G401.6 (cell line): ENCODE results near the gene N4BP3.

Experiments
- FAIRE-seq: peaks from 2 replicates; lab custom pipeline; 2012; peaks lifted over from hg19 to GRCh38; lab: Jason Lieb, UNC

Gene N4BP3

GRCh38 chr5:178104492-178104891 lies 8.8 kb upstream of the N4BP3 start:
- no peak for FAIRE-seq

- no peak for FAIRE-seq
Observed at GRCh38 chr5:178106086-178106485, 7.2 kb upstream of the N4BP3 start.

GRCh38 chr5:178106556-178107239 lies 6.6 kb upstream of the N4BP3 start:
- no peak for FAIRE-seq

GRCh38 chr5:178107756-178108310 lies 5.5 kb upstream of the N4BP3 start:
- no peak for FAIRE-seq

GRCh38 chr5:178108446-178108845 lies 4.9 kb upstream of the N4BP3 start:
- FAIRE-seq, result no peak

- FAIRE-seq, result no peak
Observed at GRCh38 chr5:178108966-178109365, 4.4 kb upstream of the N4BP3 start.

GRCh38 chr5:178110511-178110910 lies 2.8 kb upstream of the N4BP3 start:
- FAIRE-seq, result no peak

- FAIRE-seq, result no peak
Observed at GRCh38 chr5:178111925-178112324, 1.4 kb upstream of the N4BP3 start.

- FAIRE-seq, result no peak
Observed at GRCh38 chr5:178112545-178112944, 787 bp upstream of the N4BP3 start.

- no peak for FAIRE-seq
Observed at GRCh38 chr5:178113841-178114324, 551 bp downstream of the N4BP3 start.

- FAIRE-seq, result no peak
Observed at GRCh38 chr5:178114325-178115135, 1.2 kb downstream of the N4BP3 start.

- FAIRE-seq, result no peak
Observed at GRCh38 chr5:178115136-178115813, 1.9 kb downstream of the N4BP3 start.

GRCh38 chr5:178115814-178116142 lies 2.4 kb downstream of the N4BP3 start:
- FAIRE-seq, result no peak

GRCh38 chr5:178116143-178116885 lies 3.0 kb downstream of the N4BP3 start:
- no peak for FAIRE-seq

GRCh38 chr5:178117923-178118701 lies 4.8 kb downstream of the N4BP3 start:
- FAIRE-seq, result no peak

GRCh38 chr5:178119915-178120606 lies 6.7 kb downstream of the N4BP3 start:
- no peak for FAIRE-seq

- no peak for FAIRE-seq
Observed at GRCh38 chr5:178120607-178121357, 7.5 kb downstream of the N4BP3 start.

- no peak for FAIRE-seq
Observed at GRCh38 chr5:178121391-178122276, 8.3 kb downstream of the N4BP3 start.

- no peak for FAIRE-seq
Observed at GRCh38 chr5:178122346-178122745, 9.0 kb downstream of the N4BP3 start.
